M059J (cell line): Measurements from ENCODE around the gene HLA-DQB1. TPM values are rescaled to one million over a fixed set of nuclear protein-coding genes. Genes with fewer than 3 reads are reported as not detected.
"Not testable (repeated sequence)": the region's sequence is repeated elsewhere in the genome, so short reads cannot be mapped to it uniquely, and the experiment has no call there.

Source experiments
- DNase-seq: peaks from one replicate; pipeline ENCODE4 v3.0.0-alpha.2; 2012; ENCODE audit warnings: low read depth
- total RNA-seq: library from RNA; depleted of rRNA; stranded (reverse); fragments of >200 nt; shearing (Covaris generic); gene quantifications from 2 replicates; pipeline ENCODE4 v1.2.3, GENCODE V29; 2014; rRNA removed

HLA-DQB1 gene
- not detected in 2 replicates for total RNA-seq

DNA sequence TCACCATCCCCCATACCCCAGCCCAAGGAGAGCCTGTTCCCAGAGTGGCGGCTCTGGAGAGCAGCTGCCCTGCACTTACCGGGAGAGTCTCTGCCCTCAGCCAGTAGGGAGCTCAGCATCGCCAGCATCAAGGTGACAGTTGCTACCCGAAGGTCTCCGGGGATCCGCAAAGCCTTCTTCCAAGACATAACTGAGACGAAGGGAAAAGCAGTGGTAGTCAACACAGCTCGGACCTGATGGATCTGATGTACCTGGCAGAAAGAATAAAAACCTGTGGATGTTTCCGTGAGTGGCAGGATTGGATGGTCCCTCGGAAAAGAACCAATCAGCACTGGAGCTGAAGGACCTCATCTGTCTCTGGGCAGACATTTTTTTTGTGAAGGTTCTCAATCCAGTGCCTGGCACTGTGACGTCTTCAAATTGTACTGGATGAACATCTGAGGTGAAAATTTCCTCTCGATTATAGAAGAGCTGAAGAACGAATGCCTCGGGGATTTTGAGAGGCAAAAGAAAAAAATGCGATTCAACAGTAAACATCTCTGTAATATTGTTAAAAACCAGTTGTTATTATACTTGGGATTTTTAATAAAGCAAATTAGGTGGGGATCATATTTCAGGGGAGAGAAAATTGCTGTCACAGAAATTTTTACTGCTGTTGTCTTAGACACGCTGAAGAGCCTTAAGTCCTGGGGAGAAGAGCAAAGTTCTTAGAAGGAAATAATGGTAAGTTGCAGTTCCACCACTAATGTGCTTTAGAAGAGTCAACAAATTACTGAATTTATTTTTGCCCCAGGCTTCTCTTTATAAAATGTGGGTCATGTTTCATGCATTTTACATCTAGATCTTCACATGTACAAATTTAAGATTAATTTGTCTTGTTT lies at the start of gene HLA-DQB1:
HLA-DQB1 (minus strand) TSS at position 238 of the 881 bp plus-strand sequence; CDS start at position 188, 50 bp downstream.
- DNase-seq = peak; percentile 45

DNA sequence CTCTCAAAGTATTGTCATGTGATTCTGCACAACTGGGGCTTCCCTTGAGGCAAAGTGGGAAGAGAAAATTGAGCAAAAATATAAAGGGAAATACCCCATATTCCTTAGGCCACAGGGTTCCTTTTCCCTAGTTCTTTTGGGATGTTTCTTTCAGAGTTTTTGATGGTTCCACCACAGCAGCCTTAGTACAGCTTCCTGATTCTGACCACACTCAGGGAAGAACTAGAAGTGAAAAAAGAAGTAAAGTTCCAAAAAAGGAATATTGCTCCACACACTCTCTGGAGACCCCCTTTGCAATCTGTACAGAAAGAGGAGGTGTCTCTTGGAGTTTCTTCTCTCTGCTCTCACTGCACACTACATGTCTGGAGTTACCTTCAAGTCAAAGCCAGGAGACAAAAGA lies 46.8 kb upstream of the HLA-DQB1 start:
- DNase-seq = no peak

DNA sequence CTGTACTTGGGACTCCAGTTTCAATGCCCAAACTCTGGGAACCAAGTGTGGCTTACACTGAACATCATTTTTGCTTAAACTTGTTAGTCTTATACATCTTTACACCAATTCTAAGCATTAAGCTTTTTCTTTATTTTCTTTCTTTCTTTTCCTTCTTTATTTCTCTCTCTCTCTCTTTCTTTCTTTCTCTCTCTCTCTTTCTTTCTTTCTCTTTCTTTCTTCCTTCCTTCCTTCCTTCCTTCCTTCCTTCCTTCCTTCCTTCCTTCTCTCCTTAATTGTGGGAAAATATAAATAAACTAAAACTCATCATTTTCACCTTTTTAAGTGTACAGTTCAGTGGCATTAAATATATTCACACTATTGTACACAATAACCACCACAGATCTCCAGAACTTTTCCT lies 43.2 kb upstream of the HLA-DQB1 start:
- DNase-seq = no peak

DNA sequence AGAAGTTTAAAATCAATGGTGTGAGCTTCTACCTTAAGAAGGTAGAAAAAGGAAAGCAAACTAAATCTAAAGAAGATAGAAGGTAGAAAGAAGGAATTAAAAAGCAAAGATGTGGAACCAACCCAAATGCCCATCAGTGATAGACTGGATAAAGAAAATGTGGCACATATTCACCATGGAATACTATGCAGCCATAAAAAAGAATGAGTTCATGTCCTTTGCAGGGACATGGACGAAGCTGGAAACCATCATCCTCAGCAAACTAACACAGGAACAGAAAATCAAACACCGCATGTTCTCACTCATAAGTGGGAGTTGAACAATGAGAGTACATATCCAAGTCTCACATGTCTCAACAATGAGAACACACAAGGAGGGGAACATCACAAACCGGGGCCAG lies 38.7 kb upstream of the HLA-DQB1 start:
- DNase-seq = not testable (repeated sequence)

DNA sequence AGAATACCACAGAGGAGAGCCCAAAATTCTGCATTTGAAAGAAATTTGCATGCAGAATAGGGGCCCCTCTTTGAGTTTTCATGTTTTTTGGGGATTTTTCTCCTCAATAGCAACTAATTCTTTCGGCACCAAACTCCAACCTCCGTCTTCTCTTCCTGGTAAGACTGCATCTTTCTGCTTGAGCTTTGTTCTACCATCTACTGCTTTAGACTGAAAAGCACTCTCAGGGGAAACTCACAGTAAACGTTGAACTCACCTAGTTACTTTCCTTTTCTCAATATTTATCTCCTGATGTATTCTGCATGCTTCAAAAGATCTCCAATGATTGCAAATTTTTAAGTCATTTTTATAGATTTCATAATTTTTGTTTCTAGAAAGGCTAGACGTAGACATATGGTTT lies 36.9 kb upstream of the HLA-DQB1 start:
- DNase-seq = no peak

DNA sequence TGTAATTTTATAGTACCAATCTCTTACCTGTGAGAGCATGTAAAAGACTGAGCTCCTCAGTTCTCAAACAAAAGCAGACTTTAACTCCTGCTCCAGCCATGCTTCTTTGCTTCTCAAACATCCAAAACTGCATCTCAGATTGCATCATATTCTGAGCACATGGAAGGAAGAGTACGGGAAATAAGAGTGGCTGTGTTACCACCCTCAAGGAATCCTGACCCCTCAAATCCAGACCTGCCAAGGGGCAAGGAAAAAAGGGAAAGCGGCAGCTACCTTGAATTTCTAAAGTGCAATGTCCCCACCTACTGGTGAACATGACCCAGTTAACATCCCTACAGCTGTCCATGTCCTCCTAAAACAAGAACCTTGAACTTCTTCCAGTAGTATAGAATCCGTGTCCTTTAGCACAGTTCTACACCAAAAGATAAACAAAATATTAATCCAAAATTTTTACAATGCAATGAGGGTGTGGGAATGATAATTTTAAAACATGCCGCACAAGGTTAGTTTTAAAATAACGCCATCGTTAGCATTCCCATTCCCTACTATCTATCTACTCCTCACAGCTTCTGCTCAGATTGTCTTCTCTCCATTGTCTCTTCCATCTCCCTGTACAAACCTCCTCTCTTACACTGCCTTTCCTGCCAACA lies 34.1 kb upstream of the HLA-DQB1 start:
- peak; percentile 65 for DNase-seq

DNA sequence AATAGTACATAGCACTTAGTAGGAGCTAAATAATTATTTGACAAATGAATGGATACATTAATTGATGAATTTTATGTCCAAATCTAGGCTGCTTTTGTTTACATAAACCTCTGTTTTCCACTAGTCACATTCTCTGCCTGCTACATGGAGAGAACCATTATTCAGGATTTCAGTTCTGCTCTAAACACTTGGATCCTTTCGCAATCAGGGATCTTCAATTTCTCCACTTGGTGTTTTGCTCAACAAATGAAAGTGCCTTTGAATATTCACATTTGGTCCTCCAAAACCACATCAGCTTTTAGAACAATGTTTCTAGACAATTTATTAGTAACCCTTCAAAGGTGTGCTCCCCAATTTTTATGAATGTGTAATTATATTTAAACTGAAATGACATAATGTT lies 30.6 kb upstream of the HLA-DQB1 start:
- no peak for DNase-seq

DNA sequence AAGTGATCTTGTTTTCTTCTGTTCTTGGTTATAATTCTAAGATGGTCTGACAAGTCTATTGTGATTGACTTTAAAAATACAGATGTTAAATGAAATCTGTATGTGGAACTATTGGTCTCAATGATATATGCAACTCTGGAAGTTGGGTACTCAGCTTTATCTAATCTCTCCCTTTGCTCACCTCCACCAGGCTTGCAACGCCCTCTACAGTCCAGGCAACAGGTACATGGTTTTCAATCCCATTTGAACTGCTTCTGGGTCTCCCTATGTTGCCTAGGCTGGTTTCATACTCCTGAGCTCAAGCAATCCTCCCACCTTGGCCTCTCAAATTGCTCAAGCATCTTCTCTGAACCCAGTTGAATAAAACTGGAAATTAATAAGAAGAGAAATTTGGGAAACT lies 25.6 kb upstream of the HLA-DQB1 start:
- DNase-seq = peak; percentile 17

DNA sequence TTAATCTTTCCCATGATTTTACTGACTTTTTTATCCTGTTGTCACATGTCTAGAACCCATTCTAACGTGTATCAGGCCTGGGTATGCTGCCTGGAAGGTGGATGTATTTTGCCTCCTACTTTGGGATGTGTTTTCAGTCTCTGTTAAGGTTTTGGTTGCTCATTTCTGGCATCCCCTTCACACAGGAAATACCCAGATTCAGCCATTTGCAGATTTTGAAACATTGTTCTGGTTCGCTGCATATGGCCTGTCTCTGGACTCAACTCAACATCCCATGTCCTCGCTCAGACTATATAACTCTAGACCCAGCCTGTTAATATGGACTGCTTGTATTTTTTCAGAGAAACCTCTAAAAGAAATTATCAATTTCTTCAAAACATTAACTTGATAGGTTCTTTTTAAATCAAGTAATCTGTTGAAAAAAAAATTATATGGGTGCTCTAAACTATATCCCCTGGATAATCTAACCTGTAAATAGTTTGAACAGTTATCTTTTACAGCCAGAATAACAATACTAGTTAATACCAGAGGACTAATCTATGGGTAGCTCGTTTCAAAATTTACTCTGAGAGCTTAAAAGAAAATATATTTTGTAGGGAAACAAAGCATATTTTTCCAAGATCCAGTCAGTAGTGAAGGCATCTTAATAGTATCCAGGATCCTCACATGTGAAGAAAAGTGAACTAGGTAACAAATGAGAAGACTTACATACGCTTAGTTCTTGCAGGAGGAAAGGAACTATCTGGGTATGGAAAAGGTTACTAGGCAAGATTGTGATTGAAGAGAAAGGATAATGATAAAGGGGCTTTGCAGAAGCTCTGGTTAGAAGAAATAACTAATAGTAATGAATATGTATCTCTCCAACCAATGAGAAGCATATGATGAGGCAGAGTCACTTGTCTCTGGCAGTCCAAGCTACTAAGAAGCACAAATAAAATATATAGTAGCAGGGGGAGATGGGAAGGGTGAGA lies 23.4 kb upstream of the HLA-DQB1 start:
- no peak for DNase-seq

DNA sequence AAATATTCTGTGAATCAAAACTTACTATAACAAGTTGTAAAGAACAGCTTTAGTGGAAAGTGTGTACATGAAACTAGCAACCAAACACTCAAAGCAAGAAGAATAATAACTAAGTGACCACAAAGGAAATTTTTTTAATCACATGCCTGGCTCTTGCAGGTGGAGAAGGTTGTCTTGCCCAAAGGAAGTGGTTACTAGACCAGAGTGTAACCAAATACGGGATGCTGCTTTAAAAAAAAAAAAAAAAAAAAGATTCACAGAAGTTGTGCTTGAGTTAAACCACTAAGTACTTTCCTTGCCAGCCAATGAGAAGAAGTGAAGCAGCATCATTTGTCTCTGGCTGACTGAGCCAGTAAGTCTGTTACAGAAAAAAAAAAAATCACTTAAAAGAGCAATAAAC lies 19.1 kb upstream of the HLA-DQB1 start:
- peak; percentile 7 for DNase-seq

DNA sequence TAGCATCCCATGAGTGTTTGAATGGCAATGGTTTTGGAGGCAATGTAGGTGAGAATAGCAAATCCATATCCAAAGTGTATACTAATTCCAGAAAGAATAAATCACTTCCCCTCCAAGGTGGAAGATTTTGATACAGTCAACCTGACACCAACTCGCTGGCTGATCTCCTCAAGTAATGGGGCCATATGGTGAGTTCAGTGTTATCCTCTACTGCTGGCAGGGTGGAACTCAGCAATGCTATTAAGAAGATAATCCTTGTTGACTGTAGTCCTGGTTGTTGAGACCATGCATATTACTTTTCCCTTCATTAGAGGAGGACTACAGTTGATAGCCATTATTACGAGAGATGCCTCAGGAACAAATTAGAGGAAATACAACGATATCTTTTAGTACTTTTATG lies 17.8 kb upstream of the HLA-DQB1 start:
- DNase-seq = no peak

DNA sequence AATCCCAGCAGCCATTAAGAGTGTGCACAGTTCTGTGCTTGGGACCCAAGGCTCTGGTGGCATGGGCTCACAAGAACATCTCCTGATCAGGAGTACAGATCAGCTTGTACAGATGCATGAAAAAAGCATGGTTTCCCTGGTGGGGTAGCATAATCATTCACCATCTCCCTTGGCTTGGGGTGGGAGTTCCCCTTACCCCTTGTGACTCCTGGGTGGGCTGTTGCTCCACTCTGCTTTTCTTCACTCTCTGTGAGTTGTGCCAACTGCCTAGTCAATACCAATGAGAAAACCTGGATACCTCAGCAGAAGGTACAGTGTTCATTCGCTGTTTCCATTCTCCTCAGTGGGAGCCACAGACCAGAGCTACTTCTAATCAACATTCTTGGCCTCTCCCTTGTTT lies 13.6 kb upstream of the HLA-DQB1 start:
- DNase-seq = no peak

DNA sequence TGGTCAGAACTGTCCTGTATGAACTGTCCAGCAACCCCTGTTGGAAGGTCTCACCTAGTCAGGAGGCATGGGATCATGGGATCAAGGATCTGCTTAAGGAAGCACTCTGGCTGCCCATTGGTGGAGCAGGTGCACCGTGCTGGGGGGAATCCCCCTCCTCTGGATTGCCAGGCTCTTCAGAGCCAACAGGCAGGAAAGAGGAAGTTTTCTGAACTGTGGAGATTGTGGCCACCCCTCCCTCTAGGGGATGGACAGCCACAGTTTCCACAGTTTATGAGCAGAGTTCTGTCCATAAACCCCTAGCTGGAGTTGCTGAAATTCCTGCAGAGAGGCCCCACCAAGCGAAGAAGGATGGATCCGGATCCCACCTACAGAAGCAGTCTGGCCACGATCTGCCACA lies 13.0 kb upstream of the HLA-DQB1 start:
- DNase-seq = no peak

DNA sequence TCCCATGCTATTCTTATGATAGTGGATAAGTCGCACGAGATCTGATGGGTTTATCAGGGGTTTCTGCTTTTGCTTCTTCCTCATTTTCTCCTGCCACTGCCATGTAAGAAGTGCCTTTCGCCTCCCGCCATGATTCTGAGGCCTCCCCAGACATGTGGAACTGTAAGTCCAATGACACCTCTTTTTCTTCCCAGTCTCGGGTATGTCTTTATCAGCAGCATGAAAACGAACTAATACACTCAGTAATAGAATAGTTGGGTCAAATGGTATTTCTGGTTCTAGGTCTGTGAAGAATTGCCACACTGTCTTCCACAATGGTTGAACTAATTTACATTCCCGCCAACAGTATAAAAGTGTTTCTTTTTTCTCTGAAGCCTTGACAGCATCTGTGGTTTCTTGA lies 7.7 kb upstream of the HLA-DQB1 start:
- not testable (repeated sequence) for DNase-seq

DNA sequence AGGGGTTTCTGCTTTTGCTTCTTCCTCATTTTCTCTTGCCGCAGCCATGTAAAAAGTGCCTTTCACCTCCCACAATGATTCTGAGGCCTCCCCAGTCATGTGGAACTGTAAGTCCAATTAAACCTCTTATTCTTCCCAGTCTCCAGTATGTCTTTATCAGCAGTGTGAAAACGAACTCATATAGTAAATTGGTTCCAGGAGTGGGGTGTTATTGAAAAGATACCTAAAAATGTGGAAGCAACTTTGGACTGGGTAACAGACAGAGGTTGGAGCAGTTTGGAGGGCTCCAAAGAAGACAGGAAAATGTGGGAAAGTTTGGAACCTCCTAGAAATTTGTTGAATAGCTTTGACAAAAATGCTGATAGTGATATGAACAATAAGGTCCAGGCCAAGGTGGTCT lies 5.5 kb upstream of the HLA-DQB1 start:
- DNase-seq = not testable (repeated sequence)

DNA sequence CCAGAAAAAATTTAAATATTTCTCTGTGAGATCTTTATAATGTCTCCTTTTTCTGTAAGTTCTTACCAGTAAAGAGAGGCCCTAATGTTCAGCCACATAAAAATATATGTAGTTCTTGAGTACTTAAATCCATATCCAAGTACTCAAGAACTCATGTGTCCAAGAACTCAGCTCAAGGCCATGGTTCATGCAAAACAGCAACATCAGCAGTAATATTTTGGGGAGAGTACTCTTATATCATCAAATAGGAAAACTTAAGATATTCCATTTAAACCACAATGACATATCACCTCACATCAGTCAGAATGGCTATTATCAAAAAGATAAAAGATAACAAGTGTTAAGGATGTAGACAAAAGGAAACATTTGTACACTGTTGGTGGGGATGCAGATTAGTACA lies 3.4 kb upstream of the HLA-DQB1 start:
- DNase-seq = no peak

DNA sequence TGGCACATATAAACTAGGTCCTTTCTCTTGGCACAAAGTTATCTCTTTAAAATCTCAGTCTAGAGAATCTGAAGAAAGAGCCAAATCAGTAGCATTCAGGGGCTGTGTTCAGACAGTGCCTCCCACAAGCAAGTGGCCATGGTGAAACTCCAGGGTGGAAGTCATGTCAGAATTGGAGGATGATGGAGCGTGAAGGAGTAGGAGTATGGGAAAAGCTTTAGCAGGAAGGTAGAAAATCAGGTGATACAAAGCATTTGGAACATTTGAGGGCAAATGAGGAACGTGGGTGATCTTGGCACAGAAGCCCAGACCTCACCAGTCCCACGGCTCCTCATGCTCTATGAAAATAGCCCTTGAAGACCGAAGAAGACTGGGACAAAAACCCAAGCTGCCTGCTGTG lies 2.8 kb upstream of the HLA-DQB1 start:
- DNase-seq = no peak

DNA sequence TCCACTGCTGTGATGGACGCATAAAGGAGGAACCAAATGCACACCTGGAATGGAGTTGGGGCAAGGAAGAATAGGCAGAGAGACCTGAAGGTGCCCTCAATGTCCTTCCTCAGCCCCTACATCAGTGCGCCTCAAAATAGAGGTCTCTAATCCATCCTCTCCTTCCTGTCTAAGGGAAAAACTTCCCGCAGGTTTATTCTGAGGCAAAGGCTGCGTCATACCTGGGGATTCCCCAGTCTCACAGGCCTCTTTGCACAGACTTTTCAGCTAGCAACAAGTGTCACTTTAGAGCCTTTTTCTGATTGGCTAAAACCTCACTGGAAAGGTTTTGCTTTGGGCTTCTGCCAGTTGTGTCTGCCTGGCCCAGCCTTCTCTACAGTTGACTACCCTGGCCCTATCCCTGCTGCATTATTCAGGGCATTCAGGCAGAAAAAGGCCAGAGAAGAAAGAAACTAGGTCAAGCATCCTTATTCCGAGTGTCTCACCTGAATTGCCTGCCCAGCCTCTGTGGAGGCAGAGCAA lies 1.8 kb upstream of the HLA-DQB1 start:
- peak; percentile 75 for DNase-seq

DNA sequence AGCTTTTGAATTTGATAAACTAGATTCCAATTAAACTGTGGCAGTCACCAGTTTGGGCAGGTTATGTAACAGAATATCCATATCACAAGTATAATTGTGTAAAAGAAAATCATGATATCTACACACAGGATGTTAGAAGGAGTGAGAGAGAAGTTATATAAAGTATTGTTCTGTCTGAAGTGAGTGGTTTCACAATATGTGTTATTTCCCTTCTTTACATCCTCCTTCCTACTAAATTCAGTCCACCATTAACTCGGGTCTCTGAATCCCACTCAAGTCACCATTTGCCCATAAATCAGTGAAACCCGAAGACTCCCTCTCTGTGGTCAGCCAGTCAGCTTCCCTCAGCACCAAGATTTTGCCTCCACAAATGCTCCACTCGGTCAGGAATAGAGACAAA lies 796 bp downstream of the HLA-DQB1 start:
- no peak for DNase-seq

DNA sequence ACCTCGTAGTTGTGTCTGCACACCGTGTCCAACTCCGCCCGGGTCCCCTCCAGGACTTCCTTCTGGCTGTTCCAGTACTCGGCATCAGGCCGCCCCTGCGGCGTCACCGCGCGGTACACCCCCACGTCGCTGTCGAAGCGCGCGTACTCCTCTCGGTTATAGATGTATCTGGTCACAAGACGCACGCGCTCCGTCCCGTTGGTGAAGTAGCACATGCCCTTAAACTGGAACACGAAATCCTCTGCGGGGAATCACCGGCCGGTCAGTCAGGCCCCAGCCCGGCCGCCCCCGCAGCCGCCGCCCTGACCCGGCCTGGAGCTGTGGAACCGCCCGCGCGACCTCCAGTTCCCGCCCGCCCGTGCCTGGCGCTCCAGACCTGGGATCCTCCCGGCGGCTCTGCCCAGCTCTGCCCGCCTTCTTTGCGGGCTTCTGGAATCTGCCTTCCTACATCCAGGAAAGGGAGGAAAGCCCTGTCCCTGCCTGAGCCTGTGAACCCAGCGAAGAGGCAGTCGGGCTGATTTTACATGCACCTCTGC lies 1.6 kb downstream of the HLA-DQB1 start:
- DNase-seq = no peak

DNA sequence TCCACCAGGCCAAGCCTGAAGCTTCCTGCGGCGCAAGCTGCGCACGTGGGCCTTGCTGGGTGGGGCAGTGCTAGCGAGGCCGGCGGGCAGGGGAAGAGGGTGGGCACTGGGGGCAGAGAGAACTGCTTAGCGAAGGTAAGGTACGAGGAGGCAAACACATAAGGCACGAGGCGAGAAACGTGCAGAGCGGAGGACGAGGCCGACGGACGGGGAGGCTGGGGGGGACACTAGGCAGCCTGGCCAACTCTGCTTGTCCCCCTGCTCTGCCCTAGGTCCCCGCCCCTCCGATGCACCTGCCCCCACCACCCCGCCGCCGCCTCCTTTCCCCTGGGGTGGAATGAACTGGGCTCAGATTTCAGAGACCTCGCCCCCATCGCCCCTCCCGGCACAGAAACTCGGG lies 2.1 kb downstream of the HLA-DQB1 start:
- DNase-seq = no peak

DNA sequence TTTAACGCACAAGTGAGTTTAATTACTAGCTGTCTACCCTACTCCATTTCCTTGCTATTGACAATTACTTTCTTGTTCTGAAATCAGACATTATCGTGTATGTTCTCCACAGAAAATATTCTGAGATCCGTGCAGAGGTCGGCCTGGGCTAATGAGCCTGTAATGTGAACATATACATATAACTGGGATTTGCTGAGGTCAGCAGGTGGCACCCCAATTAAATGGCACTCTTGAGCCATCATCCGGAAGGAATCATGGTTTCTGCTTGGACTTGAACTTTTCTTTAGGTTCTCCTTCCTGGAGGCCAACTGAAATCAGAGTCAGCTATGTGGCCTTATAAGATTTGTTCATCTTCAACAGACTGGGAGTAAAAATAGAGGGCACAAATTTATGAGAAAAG lies 3.6 kb downstream of the HLA-DQB1 start:
- no peak for DNase-seq
